Chondrocyte (in vitro differentiated cells): ENCODE measurements around the gene KIAA1549. TPM values are rescaled to one million over a fixed set of nuclear protein-coding genes. Genes with fewer than 3 reads are reported as not detected.

Experiments
- DNase-seq: peaks from one replicate; pipeline ENCODE4 v3.0.0; 2021; ENCODE audit warnings: mixed read lengths, low spot score
- H3K27ac Mint-ChIP-seq: one replicate; pipeline ENCODE4 v1.8.0; 2021; ENCODE audit warnings: mild to moderate bottlenecking, moderate library complexity, mixed read lengths; ENCODE audit not compliant: unreplicated experiment
- H3K27me3 Mint-ChIP-seq: 2 replicates; pipeline ENCODE4 v1.8.0; 2021; ENCODE audit warnings: low read depth, mixed read lengths
- H3K36me3 Mint-ChIP-seq: 2 replicates; pipeline ENCODE4 v1.8.0; 2021; ENCODE audit warnings: low read depth, mixed read lengths
- H3K4me1 Mint-ChIP-seq: 2 replicates; pipeline ENCODE4 v1.8.0; 2021; ENCODE audit warnings: low read depth, mild to moderate bottlenecking, mixed read lengths
- H3K4me3 Mint-ChIP-seq: one replicate; pipeline ENCODE4 v1.8.0; 2021; ENCODE audit warnings: mild to moderate bottlenecking, moderate library complexity, mixed read lengths; ENCODE audit not compliant: unreplicated experiment
- H3K9me3 Mint-ChIP-seq: 2 replicates; pipeline ENCODE4 v1.8.0; 2021; ENCODE audit warnings: low read depth, mixed read lengths
- total RNA-seq: library from RNA; stranded (reverse); gene quantifications from 3 replicates; pipeline ENCODE4 v1.2.1, GENCODE V29; 2021
- TF ChIP-seq, protein P1 (sequence below): fragments of 200-600 bp; sonication (generic); IDR thresholded peaks from 2 replicates; pipeline ENCODE4 v1.5.0; 2021; ENCODE audit warnings: antibody characterized with exemption, mild to moderate bottlenecking, moderate library complexity

The KIAA1549 gene
- total RNA-seq, 1 donor from 2014 or later: 9.2 TPM

DNA sequence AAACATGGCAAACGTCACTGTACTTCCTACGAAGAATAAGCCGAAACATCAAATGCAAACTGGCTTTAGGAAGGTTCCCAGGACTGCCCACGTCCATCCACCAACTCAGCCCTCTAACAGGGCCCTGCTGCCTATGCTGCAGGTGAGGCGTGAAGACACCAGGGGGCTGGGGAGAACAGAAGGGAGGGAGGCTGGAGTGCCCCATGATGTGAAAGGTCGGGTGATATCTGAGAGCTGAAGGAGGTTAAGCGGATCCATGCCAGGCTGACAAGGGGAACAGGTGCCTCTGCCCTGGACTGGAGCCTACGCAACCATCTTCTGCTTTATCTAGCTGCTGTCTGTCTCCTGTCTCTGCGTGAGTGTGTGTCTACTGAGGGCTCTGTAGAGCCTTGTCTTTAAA, 143.0 kb downstream of the KIAA1549 start:
- Mint-ChIP-seq H3K27me3 (no peaks in the 10 kb centered on the region), H3K4me3 (no peak overlapping the region), H3K36me3 (peaks cover 8% of the 10 kb centered on the region), H3K4me1 (peaks cover 14% of the 10 kb centered on the region), H3K27ac (no peak overlapping the region), H3K9me3 (no peaks in the 10 kb centered on the region)
- TF ChIP-seq, protein P1, sequence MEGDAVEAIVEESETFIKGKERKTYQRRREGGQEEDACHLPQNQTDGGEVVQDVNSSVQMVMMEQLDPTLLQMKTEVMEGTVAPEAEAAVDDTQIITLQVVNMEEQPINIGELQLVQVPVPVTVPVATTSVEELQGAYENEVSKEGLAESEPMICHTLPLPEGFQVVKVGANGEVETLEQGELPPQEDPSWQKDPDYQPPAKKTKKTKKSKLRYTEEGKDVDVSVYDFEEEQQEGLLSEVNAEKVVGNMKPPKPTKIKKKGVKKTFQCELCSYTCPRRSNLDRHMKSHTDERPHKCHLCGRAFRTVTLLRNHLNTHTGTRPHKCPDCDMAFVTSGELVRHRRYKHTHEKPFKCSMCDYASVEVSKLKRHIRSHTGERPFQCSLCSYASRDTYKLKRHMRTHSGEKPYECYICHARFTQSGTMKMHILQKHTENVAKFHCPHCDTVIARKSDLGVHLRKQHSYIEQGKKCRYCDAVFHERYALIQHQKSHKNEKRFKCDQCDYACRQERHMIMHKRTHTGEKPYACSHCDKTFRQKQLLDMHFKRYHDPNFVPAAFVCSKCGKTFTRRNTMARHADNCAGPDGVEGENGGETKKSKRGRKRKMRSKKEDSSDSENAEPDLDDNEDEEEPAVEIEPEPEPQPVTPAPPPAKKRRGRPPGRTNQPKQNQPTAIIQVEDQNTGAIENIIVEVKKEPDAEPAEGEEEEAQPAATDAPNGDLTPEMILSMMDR: no peak
- no peak for DNase-seq

DNA sequence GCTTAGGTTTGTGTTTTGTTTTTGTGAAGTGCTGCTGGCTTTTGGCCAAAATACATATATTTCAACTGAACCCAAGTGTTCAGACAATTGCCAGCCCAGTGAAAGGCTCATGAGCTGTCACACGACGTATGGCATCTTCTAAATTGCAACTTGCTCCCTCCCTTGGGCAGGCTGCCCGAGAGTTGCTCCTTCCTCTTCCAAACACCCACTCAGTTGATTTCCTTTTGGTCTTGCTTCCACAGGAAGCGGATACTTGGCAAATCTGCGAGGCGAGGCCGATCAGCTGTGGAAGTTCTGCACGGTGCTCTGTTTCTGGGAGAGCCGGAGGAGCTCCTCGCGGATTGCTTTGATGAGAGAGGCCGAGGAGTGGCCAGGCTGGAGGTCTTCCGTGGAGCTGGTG, 143.6 kb downstream of the KIAA1549 start:
- Mint-ChIP-seq H3K4me1 (peaks cover 14% of the 10 kb centered on the region), H3K4me3 (no peak overlapping the region), H3K27me3 (no peaks in the 10 kb centered on the region), H3K36me3 (peaks cover 8% of the 10 kb centered on the region), H3K9me3 (no peaks in the 10 kb centered on the region), H3K27ac (no peak overlapping the region)
- TF ChIP-seq, protein P1: no peak
- DNase-seq: no peak

DNA sequence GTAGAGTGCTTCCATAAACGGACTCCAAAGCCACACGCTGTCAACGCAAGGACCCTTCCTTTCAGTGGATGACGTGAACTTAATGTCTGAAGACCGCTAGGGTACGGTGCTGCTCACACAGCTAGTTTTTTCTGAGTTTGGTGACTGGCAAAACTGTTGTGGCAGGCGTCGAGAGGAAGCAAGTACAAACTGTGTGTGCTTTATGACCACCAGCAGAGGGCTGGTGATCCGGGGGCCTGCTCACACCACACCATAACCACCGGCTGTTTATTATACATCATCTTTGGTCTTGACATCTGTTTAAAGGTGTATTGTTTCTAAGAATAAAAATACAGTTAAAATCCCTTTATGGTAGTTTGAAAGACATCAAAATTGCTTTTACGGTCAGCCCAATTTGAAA, 146.1 kb downstream of the KIAA1549 start:
- H3K4me3 Mint-ChIP-seq: no peak overlapping the region
- TF ChIP-seq, protein P1: peak; percentile 12
- peaks cover 6% of the 10 kb centered on the region for H3K36me3 Mint-ChIP-seq
- H3K9me3 Mint-ChIP-seq: no peaks in the 10 kb centered on the region
- no peak for DNase-seq
- no peaks in the 10 kb centered on the region for H3K27me3 Mint-ChIP-seq
- peaks cover 7% of the 10 kb centered on the region for H3K4me1 Mint-ChIP-seq
- H3K27ac Mint-ChIP-seq: no peak overlapping the region

DNA sequence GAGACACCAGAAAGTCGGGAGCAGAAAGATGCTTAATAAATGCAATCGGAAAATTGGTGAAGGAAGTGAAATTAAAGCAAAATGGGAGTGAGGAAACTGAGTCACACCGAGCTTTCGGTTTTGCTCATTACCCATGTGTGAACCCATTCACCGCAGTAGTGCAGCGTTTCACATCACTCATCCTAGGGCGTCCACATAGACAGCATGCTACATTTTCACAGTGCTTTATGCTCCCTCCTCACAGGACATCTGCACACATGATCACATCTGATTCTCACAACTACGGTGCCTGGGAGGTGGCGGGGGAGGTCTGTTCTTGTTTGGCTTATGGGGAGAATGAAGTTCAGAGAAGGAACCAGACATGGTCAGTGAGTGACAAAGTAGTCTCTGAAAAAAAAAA, 146.6 kb downstream of the KIAA1549 start:
- H3K27ac Mint-ChIP-seq: no peak overlapping the region
- TF ChIP-seq, protein P1: no peak
- DNase-seq: no peak
- H3K4me1 Mint-ChIP-seq: peaks cover 7% of the 10 kb centered on the region
- H3K9me3 Mint-ChIP-seq: no peaks in the 10 kb centered on the region
- H3K27me3 Mint-ChIP-seq: no peaks in the 10 kb centered on the region
- H3K4me3 Mint-ChIP-seq: no peak overlapping the region
- peaks cover 6% of the 10 kb centered on the region for H3K36me3 Mint-ChIP-seq

DNA sequence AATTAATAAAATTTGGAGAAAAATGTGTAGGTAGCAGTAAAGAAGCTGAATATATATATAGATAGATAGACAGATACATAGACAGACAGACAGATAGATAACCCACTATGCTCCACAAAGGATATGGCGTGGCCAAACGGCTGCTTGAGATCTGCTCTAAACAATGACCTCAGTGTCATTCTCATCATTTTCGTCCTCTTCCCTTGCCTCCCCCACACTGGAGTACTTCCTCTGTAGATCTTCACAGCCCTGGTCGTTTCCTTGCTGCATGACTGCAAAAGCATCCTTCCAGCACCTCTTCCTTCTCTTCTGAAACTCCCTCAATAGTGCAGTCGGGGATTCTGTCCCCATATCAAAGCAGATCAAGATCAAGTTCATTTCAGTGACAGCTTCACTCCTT, 147.6 kb downstream of the KIAA1549 start:
- peaks cover 7% of the 10 kb centered on the region for H3K4me1 Mint-ChIP-seq
- H3K9me3 Mint-ChIP-seq: no peaks in the 10 kb centered on the region
- H3K36me3 Mint-ChIP-seq: peaks cover 6% of the 10 kb centered on the region
- no peak overlapping the region for H3K27ac Mint-ChIP-seq
- no peaks in the 10 kb centered on the region for H3K27me3 Mint-ChIP-seq
- TF ChIP-seq, protein P1: no peak
- no peak for DNase-seq
- no peak overlapping the region for H3K4me3 Mint-ChIP-seq
